Mucosa of descending colon (tissue), 3 donors: Measurements from ENCODE around the gene FAT1. TPM values are rescaled to one million over a fixed set of nuclear protein-coding genes. Genes with fewer than 3 reads are reported as not detected.

Experiments
- ATAC-seq: fragments of 200-7000 bp; cut with Tn5 transposase; one replicate; pipeline ENCODE4 v1.9.1; 2020; ENCODE audit warnings: mild to moderate bottlenecking, moderate library complexity
- DNase-seq, 3 donors: peaks; one replicate each; pipeline ENCODE4 v3.0.0-alpha.2; 2020
- H3K36me3 ChIP-seq: fragments of 200-600 bp; one replicate; pipeline ENCODE4 v1.8.0; 2021; ENCODE audit warnings: low read depth, mild to moderate bottlenecking
- H3K4me1 ChIP-seq: fragments of 200-600 bp; one replicate; pipeline ENCODE4 v1.8.0; 2021; ENCODE audit warnings: low read depth, mild to moderate bottlenecking
- H3K4me3 ChIP-seq: fragments of 200-600 bp; one replicate; pipeline ENCODE4 v1.8.0; 2021; ENCODE audit warnings: mild to moderate bottlenecking
- H3K9me3 ChIP-seq: fragments of 200-600 bp; one replicate; pipeline ENCODE4 v1.8.0; 2021; ENCODE audit warnings: mild to moderate bottlenecking
- CTCF ChIP-seq: fragments of 200-600 bp; IDR thresholded peaks from one replicate; pipeline ENCODE4 v1.8.0; 2022; ENCODE audit warnings: antibody characterized with exemption, mild to moderate bottlenecking
- intact Hi-C, 2 donors: fragments of 100-400 bp; cut with DNase I in 1 of 2; cut with micrococcal nuclease in 1 of 2; formaldehyde crosslinking; loops; one replicate each; pipeline versions ENCODE4 v1.11.0 to v1.11.1; 2022; cut with DNase I, micrococcal nuclease
- total RNA-seq, 3 donors: library from RNA; stranded (reverse); fragmentation: NEBNext Ultra II Directional in 2 of 3; extraction: Animal tissue kit (Norgen Biotek cat#: 25700) in 2 of 3; gene quantifications; one replicate each; pipeline versions ENCODE4 v1.2.1 to v1.2.4, GENCODE V29; 2021 to 2023
- donor health status: DM: no; HTN: no; CAD: no; lungs with moderate emphysema.
- donor health status: DM: no; HTN: no; CAD: no.
- donor health status: DM: no; HTN: yes; CAD: no.

Gene FAT1
- total RNA-seq, 3 donors from 2014 or later, result 241 to 337 (median 259) TPM

GRCh38 chr4:186701273-186701672, 22.4 kb downstream of the FAT1 start:
- intact Hi-C loops, result loop anchor here in 1 of 2 donors (10.0 kb wide), 1 partner anchor 46 kb away; no protein-coding TSS in a partner anchor
- Histone ChIP-seq H3K4me1 (peaks cover 46% of the 10 kb centered on the region), H3K9me3 (no peaks in the 10 kb centered on the region), H3K4me3 (no peak overlapping the region), H3K36me3 (no peaks in the 10 kb centered on the region)
- no peak for TF ChIP-seq CTCF
- peak; percentile 47 for ATAC-seq
- DNase-seq, result peak in 2 of 3 donors; percentile 32 to 55

- H3K4me3 ChIP-seq, result no peak overlapping the region
- DNase-seq (peak in 1 of 3 donors; percentile 64), ATAC-seq (peak; percentile 13)
- peaks cover 45% of the 10 kb centered on the region for H3K4me1 ChIP-seq
- intact Hi-C loops, result loop anchor here in 1 of 2 donors (10.0 kb wide), 1 partner anchor 46 kb away; no protein-coding TSS in a partner anchor
- H3K9me3 ChIP-seq, result no peaks in the 10 kb centered on the region
- no peaks in the 10 kb centered on the region for H3K36me3 ChIP-seq
- no peak for TF ChIP-seq CTCF
These were observed 22.9 kb downstream of the FAT1 start for GRCh38 chr4:186700746-186701145.

GRCh38 chr4:186699881-186700397, 23.7 kb downstream of the FAT1 start:
- no peak for DNase-seq
- ATAC-seq, result no peak
- H3K4me1 ChIP-seq, result peaks cover 41% of the 10 kb centered on the region
- H3K36me3 ChIP-seq, result no peaks in the 10 kb centered on the region
- TF ChIP-seq CTCF, result no peak
- intact Hi-C loops, result loop anchor here in 1 of 2 donors (10.0 kb wide), 1 partner anchor 45 kb away; no protein-coding TSS in a partner anchor
- H3K9me3 ChIP-seq, result no peaks in the 10 kb centered on the region
- H3K4me3 ChIP-seq, result no peak overlapping the region

GRCh38 chr4:186699298-186699697, 24.4 kb downstream of the FAT1 start:
- intact Hi-C loops, result no loop called here
- DNase-seq (no peak), ATAC-seq (peak; percentile 25)
- no peak for TF ChIP-seq CTCF
- no peak overlapping the region for H3K4me3 ChIP-seq
- peaks cover 37% of the 10 kb centered on the region for H3K4me1 ChIP-seq
- no peaks in the 10 kb centered on the region for H3K36me3 ChIP-seq
- H3K9me3 ChIP-seq, result no peaks in the 10 kb centered on the region

GRCh38 chr4:186698525-186698924, 25.1 kb downstream of the FAT1 start:
- DNase-seq (no peak), ATAC-seq (no peak)
- Histone ChIP-seq H3K4me1 (peaks cover 31% of the 10 kb centered on the region), H3K9me3 (no peaks in the 10 kb centered on the region), H3K36me3 (no peaks in the 10 kb centered on the region), H3K4me3 (no peak overlapping the region)
- intact Hi-C loops, result no loop called here
- no peak for TF ChIP-seq CTCF
